GM23338 (cell line): ENCODE results near the gene NCKAP1. TPM values are rescaled to one million over a fixed set of nuclear protein-coding genes. Genes with fewer than 3 reads are reported as not detected.

ENCODE experiments used
- ATAC-seq: fragments of 200-7000 bp; cut with Tn5 transposase; 3 replicates; pipeline ENCODE4 v1.9.1; 2020
- DNase-seq: peaks from one replicate; pipeline ENCODE4 v3.0.0-alpha.2; 2015; ENCODE audit warnings: low spot score
- H2AFZ ChIP-seq: fragments of 200-600 bp; sonication (generic); 2 replicates; pipeline ENCODE4 v1.8.0; 2016; ENCODE audit warnings: antibody characterized with exemption, mild to moderate bottlenecking, moderate library complexity
- H3F3A ChIP-seq: fragments of 200-600 bp; sonication (generic); replicated peaks from 2 replicates; pipeline ENCODE4 v1.8.0; 2017; ENCODE audit warnings: antibody characterized with exemption, mixed run types, low read depth
- H3K27ac ChIP-seq: fragments of 200-600 bp; sonication (generic); 2 replicates; pipeline ENCODE4 v1.6.1; 2016; ENCODE audit warnings: low read depth
- H3K27me3 ChIP-seq: fragments of 200-600 bp; sonication (generic); 2 replicates; pipeline ENCODE4 v1.8.0; 2016; ENCODE audit warnings: mild to moderate bottlenecking, mixed run types, moderate library complexity; ENCODE audit not compliant: insufficient read depth
- H3K36me3 ChIP-seq: fragments of 200-600 bp; sonication (generic); 2 replicates; pipeline ENCODE4 v1.8.0; 2016; ENCODE audit warnings: mild to moderate bottlenecking; ENCODE audit not compliant: insufficient read depth
- H3K4me1 ChIP-seq: fragments of 200-600 bp; sonication (generic); 2 replicates; pipeline ENCODE4 v1.8.0; 2016; ENCODE audit warnings: mild to moderate bottlenecking, moderate library complexity; ENCODE audit not compliant: insufficient read depth
- H3K4me2 ChIP-seq: fragments of 200-600 bp; sonication (generic); 2 replicates; pipeline ENCODE4 v1.7.1; 2017; ENCODE audit warnings: mixed run types
- H3K4me3 ChIP-seq: fragments of 200-600 bp; sonication (generic); 2 replicates; pipeline ENCODE4 v1.6.1; 2016; ENCODE audit warnings: mixed run types
- H3K79me2 ChIP-seq: fragments of 200-600 bp; sonication (generic); replicated peaks from 2 replicates; pipeline ENCODE4 v1.8.0; 2017; ENCODE audit warnings: mild to moderate bottlenecking; ENCODE audit not compliant: insufficient read depth
- H3K9me2 ChIP-seq: fragments of 200-600 bp; sonication (generic); 2 replicates; pipeline ENCODE4 v1.8.0; 2017; ENCODE audit not compliant: insufficient read depth
- H4K20me1 ChIP-seq: fragments of 200-600 bp; sonication (generic); replicated peaks from 2 replicates; pipeline ENCODE4 v1.8.0; 2017; ENCODE audit warnings: mild to moderate bottlenecking; ENCODE audit not compliant: insufficient read depth
- H3K27ac Mint-ChIP-seq: 2 replicates; pipeline ENCODE4 v1.8.0; 2020; ENCODE audit warnings: inconsistent platforms, mild to moderate bottlenecking, moderate library complexity, mixed read lengths
- H3K27me3 Mint-ChIP-seq: 3 replicates; pipeline ENCODE4 v1.8.0; 2022; ENCODE audit warnings: low read depth, mild to moderate bottlenecking, moderate library complexity, mixed read lengths, inconsistent platforms; ENCODE audit not compliant: insufficient read depth, poor library complexity
- H3K36me3 Mint-ChIP-seq: 3 replicates; pipeline ENCODE4 v1.8.0; 2021; ENCODE audit warnings: low read depth, mild to moderate bottlenecking, inconsistent platforms, moderate library complexity, mixed read lengths
- H3K4me1 Mint-ChIP-seq: 3 replicates; pipeline ENCODE4 v1.8.0; 2020; ENCODE audit warnings: mild to moderate bottlenecking, inconsistent platforms, mixed read lengths
- H3K4me3 Mint-ChIP-seq: 3 replicates; pipeline ENCODE4 v1.8.0; 2021; ENCODE audit warnings: moderate library complexity, mild to moderate bottlenecking, inconsistent platforms, mixed read lengths
- H3K9me3 Mint-ChIP-seq: 3 replicates; pipeline ENCODE4 v1.8.0; 2020; ENCODE audit warnings: moderate library complexity, mild to moderate bottlenecking, inconsistent platforms, mixed read lengths
- CREB1 ChIP-seq: fragments of 250-450 bp; sonication (Bioruptor Pico); IDR thresholded peaks from 2 replicates; pipeline ENCODE4 v1.5.0; 2020; ENCODE audit warnings: low read depth, mild to moderate bottlenecking, moderate library complexity
- CTCF ChIP-seq, 2 experiments: fragments of 200-600 bp in 1 of 2; sonication (generic) in 1 of 2; conservative IDR thresholded peaks; 2 replicates each; pipeline versions ENCODE4 v1.5.1 to v1.6.1; 2016 to 2017; ENCODE audit warnings: antibody characterized with exemption in 2 of 2, low read depth in 2 of 2, mild to moderate bottlenecking in 2 of 2, moderate library complexity in 1 of 2
- ETS1 ChIP-seq: IDR thresholded peaks from 2 replicates; pipeline ENCODE4 v1.6.1; 2016; ENCODE audit warnings: antibody characterized with exemption
- EZH2phosphoT487 ChIP-seq: fragments of 200-600 bp; sonication (generic); IDR thresholded peaks from one replicate; pipeline ENCODE4 v1.8.1; 2018; ENCODE audit warnings: antibody characterized with exemption; ENCODE audit not compliant: unreplicated experiment
- ZNF114 ChIP-seq: fragments of 250-450 bp; sonication (Bioruptor Pico); IDR thresholded peaks from 2 replicates; pipeline ENCODE4 v1.5.0; 2020; ENCODE audit warnings: mild to moderate bottlenecking, moderate library complexity
- ZNF462 ChIP-seq: fragments of 250-450 bp; sonication (Bioruptor Pico); IDR thresholded peaks from 2 replicates; pipeline ENCODE4 v1.5.0; 2020; ENCODE audit warnings: mild to moderate bottlenecking, moderate library complexity
- polyA plus RNA-seq: library from polyadenylated mRNA; unstranded; fragments of >200 nt; fragmentation: Nextera tagmentation; extraction: Ambion mirVana; gene quantifications from 2 replicates; pipeline ENCODE4 v1.2.1, GENCODE V29; 2016
- total RNA-seq: library from RNA; depleted of rRNA; stranded (reverse); fragments of >200 nt; shearing (Covaris generic); gene quantifications from 2 replicates; pipeline ENCODE4 v1.2.3, GENCODE V29; 2014

The NCKAP1 gene
- total and polyA plus RNA-seq, 2 experiments from 2014 or later = 53.8 to 157 TPM

- TF ChIP-seq ZNF462 (CRISPR knock-in tag) = no peak
- TF ChIP-seq CREB1 (CRISPR knock-in tag) = no peak
- TF ChIP-seq EZH2phosphoT487 = no peak
- TF ChIP-seq ZNF114 (CRISPR knock-in tag) = no peak
Observed at GRCh38 chr2:182863642-182864041, 174.6 kb downstream of the NCKAP1 start (continued).

- Mint-ChIP-seq H3K36me3 (no peaks in the 10 kb centered on the region; the same call in 2 of the 3 replicates), H3K9me3 (no peaks in the 10 kb centered on the region; the same call in 2 of the 3 replicates), H3K27me3 (peaks cover 19% of the 10 kb centered on the region), H3K27ac (no peak overlapping the region), H3K4me3 (no peak overlapping the region), H3K4me1 (peaks cover 3% of the 10 kb centered on the region)
- Histone ChIP-seq H4K20me1 (no peaks in the 10 kb centered on the region), H3K9me2 (no peaks in the 10 kb centered on the region), H3K4me2 (no peak overlapping the region), H2AFZ (peak overlapping the region; percentile 53; the same call in 1 of the 2 replicates), H3K4me1 (0 out of 2 replicates have a peak, but pooled peaks cover 4% of the 10 kb centered on the region), H3K79me2 (no peaks in the 10 kb centered on the region), H3K4me3 (no peak overlapping the region), H3K27ac (no peak overlapping the region), H3K27me3 (peaks cover 32% of the 10 kb centered on the region), H3F3A (0 out of 2 replicates have a peak, but pooled peaks cover 4% of the 10 kb centered on the region), H3K36me3 (no peaks in the 10 kb centered on the region)
- DNase-seq (no peak), ATAC-seq (no peak)
- TF ChIP-seq EZH2phosphoT487 = no peak
- TF ChIP-seq ETS1 = no peak
- no peak for TF ChIP-seq ZNF462 (CRISPR knock-in tag)
- no peak for TF ChIP-seq CTCF (conservative IDR thresholded peaks at IDR 0.05; ENCODE audit: low read depth in 2 of 2)
Observed at GRCh38 chr2:182862091-182862490, 176.2 kb downstream of the NCKAP1 start.
